ENCODE data around the gene SPTBN1.
"Not testable (repeated sequence)": the region's sequence is repeated elsewhere in the genome, so short reads cannot be mapped to it uniquely, and the experiment has no call there.

The SPTBN1 gene

DNA sequence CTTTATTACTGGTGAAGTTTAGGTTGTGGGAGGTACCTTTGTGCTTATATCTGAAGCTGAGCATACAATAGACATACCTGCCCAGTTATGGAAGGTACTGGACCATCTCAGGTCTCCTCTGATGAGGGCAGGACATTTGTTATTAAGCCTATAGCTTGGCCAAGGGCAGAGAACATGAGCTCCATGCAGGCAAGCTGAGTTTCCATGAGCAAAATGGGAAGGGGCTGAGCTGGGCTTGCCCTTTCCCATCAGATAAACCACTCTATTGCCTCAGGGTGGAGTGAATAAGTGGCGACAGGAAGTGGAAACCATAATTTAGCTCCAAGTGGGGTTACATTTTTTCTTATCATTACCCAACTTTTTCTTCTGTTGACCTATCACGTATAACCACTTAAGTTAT is 227.5 kb downstream of the SPTBN1 start:
- no peak for DNase-seq

DNA sequence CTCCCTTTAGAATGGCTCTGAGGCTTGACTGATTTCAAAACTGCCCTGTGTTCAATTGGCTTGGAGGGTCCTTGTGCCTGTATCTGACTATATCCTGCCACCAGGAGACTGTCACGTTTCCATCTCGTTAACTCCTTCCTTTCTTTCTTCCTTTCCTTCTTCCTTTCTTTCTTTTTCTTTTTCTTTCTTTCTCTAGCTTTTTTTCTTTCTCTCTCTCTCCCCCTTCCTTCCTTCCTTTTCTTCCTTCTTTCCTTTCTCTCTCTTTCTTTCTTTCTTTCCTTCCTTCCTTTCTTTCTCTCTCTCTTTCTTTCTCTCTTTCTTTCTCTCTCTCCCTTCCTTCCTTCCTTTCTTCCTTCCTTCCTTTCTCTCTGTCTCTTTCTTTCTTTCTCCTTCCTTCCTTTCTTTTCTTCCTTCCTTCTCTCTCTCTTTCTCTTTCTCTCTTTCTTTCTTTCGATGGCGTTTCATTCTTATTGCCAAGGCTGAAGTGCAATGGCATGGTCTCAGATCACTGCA is 229.2 kb downstream of the SPTBN1 start:
- DNase-seq, result no peak

DNA sequence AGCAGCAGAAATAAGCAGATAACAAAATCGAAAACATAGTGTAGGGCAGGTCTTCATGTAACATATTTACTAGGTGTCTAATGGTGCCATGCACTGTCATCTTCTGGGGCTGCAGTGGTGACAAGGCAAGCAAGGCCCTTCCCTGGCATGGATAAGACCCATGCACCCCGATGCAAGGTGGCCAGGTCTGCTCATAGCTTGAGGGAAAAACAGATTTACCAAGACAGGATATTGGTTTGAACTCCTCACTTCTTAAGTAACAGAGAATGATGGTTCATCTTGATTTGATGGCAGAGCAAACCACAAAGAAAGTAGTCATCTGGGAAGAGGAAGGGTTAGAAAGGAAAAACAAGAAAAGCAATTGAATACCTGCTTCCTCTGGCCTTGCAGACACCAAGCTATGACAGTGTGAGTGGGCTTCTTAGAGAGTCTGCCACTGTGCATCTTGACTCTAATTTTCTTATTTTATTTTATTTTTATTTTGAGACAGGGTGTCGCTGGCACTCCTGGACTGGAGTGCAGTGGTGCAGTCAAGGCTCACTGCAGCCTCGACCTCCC is 231.5 kb downstream of the SPTBN1 start:
- no peak for DNase-seq

DNA sequence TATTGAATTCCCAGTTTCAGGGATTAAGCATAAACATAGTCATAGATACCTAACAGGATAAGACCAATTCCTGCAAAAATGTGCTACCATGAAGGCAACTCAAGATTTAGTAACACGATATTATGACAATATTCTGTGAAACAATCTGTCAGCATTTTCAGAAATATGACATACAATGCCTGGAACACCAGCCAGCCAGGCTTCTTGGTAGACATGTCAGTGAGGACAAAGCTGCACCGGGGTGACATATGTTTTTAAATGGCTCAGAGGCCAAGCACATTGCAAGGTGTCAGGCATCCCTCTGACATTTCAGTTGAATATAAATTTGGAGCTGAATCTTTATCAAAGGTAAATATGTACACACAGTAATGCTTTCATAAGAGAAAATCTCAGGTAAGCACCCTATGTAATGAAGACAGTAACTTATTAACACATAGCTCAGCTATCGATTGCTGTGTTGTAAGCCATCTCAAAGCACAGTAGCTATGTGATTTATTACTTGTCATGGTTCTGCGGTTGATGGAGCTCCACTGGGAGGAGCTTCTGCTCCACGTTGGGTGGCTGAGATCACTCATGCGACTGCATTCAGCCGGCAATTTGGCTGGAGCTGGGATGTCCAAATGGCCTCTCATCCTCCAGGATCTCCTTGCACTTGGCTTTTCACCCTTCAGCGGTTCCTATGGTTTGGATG is 235.5 kb downstream of the SPTBN1 start:
- DNase-seq, result no peak

DNA sequence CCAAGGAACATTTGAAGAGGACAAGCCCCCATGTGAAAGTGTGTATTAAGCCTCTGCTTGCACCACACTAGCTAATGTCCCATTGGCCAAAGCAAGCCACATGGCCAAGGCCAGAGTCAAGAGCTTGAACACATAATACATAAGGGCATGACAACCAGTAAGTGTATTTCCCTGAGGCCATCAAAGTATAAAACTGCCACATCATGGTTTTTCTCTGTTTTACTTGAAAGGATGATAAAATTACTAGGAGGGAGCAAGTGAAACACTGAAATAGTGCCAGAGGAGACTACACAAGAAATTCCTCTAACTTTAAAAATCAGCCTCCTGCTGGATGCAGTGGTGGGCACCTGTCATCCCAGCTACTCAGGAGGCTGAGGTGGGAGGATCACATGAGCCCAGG is 236.4 kb downstream of the SPTBN1 start:
- no peak for DNase-seq

DNA sequence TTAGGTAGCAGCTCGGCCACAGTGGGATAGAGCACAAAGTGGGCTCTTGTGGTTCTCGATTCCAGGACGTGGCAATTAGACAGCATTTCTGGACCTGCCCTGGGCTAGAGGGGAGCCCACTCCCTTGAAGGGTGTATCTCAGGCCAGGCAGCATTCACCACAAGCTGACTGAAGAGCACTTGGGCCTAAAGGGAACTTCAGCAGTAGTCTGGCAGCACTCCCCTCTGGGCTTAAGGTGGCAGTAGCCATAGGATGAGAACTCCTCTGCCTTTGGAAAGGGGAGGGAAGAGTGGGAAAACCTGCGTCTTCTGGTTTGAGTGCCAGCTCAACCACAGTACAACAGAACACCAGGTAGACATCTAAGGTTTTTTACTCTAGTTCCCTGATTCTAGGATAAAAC is 239.3 kb downstream of the SPTBN1 start:
- no peak for DNase-seq

DNA sequence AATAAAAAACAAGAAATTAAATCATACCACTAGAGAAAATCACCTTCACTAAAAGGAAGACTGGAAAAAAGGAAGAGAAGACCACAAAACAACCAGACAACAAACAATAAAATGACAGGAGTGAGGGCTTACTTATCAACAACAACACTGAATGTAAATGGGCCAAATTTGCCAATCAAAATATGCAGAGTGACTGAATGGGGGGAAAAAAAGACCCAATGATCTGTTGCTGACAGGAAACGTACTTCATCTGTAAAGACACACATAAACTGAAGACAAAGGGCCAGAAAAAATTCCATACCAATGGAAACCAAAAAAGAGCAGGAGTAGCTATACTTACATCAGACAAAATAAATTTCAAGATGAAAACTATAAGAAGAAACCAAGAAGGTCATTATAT is 241.8 kb downstream of the SPTBN1 start:
- no peak for DNase-seq

DNA sequence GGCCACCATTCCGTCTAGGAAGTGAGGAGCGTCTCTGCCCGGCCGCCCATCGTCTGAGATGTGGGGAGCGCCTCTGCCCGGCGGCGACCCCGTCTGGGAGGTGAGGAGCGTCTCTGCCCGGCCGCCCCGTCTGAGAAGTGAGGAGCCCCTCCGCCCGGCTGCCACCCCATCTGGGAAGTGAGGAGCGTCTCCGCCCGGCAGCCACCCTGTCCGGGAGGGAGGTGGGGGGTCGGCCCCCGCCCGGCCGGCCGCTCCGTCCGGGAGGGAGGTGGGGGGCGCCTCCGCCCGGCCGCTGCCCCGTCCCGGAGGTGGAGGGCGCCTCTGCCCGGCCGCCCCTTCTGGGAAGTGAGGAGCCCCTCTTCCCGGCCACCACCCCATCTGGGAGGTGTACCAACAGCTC is 242.8 kb downstream of the SPTBN1 start:
- DNase-seq, result not testable (repeated sequence)

DNA sequence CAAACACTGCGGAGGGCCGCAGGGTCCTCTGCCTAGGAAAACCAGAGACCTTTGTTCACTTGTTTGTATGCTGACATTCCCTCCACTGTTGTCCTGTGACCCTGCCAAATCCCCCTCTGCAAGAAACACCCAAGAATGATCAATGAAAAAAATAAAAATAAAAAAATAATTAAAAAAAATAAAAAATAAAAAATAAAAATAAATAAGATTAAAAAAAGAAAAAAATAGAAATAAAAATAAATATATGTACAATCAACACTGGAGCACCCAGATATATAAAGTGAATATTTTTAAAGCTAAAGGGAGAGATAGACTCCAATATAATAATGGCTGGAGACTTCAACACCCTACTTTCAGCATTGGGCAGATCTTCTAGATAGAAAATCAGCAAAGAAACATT is 243.5 kb downstream of the SPTBN1 start:
- no peak for DNase-seq

DNA sequence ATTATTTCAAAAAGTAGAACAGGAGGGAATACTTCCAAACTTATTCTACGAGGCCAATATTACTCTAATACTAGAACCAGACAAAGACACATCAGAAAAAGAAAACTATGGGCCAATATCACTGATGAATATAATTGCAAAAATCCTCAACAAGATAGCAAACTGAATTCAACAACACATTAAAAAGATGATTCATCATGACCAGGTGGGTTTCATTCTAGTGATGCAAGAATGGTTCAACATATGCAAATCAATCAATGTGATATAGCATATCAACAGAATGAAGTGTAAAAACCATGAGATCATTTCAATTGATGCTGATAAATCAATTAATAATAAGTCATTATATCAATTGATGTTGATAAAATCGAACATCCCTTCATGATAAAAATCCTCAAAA is 244.9 kb downstream of the SPTBN1 start:
- DNase-seq, result no peak

DNA sequence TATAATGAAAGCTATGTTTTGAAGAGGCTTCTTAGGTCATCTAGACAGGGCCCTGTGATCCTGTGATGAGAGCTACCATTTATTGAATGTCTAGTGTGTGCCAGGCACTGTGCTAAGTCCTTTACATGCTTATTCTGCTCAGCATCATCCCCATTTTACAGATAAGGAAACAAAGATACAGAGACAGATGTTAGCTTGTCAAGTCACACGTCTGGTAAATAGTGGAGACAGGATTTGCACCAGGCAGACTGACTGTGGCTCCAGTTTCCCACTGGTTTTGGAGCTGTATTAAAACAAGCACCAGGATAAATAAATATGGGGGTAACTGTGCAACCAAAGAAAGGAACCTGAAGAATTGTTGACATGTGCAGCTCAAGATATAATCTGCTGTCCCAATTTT is 248.1 kb downstream of the SPTBN1 start:
- no peak for DNase-seq

DNA sequence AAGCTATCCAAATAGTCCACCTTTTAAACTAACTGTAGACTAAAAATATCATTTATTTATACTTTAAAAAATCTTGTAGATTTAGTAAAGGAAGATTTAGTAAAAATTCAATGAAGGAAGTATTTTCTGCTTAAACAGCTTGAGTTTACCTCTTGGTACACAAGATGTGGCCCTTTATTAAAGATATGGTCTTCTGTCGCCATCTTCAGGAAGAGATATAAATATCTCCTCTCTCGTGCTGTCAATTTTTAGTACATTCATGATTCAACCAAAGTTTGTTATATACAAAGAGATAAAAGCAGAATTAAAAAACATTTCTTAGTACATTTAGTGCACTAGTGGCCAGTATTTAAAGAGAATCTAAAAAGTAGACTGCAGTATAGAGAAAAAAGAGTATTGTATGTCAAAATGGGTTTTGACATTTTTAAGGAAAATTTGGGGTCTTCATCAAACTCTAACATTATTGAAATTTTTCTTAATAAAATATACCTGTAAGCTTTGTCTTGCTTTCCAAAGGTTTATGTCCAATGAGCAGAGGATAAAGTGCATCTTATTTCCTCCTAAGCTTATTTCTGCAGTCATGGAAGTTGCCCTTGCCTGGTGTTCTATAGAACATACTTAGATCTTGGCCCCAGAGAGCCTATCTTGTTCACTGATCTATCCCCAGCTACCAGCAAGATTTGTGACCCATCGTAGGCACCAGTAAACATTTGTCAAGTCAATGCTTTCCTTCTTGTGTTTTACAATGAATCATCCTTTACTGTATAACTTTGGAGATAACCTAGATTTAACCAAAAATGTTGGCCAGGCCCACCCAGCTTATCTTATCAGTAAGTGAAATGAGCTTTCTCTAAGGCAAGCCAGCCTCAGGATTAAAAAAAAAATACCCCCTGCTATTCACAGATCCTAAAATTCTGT is 248.8 kb downstream of the SPTBN1 start:
- DNase-seq, result no peak

DNA sequence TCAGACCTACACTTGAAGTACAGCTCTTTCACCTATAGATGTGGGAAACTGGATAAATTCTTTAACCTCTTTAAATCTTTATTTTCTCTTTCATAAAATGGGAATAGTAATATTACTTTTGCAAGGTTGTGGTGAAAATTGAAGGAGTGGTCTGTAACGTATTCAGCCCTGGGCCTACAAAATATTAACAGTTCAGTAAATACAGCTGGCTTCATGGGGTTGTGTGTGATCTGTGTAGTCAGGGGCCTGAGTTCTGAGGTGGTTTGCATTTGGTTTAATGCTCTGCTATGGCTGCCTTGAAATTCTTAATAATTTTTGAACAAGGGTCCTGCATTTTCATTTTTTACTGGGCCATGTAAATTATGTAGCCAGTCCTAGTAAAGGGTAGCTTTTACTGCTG is 250.5 kb downstream of the SPTBN1 start:
- no peak for DNase-seq

DNA sequence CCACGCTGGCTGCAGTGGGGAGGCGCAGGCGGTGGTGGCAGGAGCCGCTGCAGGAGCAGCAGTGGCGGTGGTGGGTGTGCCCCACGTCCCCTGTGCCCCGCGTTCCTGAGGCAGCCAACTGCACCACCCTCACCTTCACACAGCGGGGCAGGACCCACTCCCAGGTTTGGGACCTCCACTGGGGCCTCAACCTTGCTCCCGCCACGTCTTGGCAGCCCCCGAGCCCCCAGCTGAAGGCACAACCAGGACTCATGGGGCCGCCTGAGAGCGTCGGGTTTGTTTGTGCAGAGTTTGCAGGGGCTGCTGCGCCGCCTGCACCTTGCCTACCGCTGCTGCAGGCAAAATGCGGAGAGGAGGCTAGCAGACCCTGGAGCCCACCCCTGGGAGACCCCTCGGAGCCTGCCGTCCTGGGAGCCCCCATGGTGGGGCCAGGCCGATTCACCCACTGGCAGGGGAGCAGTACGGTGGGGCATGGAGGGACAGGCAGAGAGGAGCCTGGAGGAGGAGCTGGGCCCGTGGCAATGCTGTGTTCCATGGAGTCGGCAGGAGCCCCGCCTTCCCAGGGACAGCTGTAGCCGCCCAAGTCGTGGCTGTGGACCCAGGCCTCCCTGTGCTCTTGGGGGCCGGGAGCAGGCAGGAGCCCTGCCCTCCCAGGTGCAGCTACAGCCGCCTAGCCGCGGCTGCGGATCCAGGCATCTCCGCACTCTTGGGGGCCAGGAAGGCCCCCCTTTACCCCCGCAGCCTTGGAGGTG is 252.6 kb downstream of the SPTBN1 start:
- no peak for DNase-seq

DNA sequence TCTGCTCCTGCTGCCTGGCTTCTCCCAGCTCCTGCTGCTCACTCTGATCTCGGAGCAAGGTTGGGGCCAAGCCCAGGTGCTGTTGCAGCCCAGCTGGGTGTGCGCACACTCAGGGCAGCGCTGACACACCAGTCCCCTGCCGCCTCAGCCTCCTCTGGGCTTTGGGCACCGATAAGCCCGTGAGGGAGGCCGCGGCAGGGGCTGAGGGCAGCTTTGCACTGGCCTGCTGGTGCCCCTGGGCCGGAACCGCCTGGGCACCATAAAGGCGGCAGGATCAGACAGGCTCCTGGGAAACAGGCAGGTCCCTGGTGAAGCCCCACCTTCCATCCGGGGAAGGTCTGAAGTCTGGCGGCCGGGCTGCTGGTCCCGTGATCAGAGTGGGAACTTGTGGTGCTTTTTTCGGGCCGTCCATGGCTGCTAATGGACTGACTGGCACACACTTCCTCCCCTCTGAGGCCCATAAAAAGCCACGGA is 253.2 kb downstream of the SPTBN1 start:
- no peak for DNase-seq

DNA sequence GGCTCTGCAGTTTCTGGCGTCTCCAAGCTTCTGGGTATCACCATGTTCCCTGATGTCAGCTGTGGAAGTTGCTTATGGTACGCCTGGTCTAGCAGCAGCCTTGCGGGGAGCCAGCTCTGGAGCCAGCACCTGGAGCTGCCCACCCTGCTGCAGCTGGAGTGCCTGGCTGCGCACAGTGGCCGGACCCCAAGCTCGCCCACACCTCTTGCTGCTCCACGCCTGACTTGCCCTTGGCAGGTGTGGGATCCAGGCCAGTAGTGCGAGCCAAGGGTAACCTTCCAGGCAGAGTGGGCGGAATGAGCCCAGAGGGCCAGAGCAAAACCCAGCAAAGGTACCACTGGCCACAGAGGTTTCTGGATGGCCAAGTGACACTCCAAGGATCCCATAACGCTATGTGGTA is 254.1 kb downstream of the SPTBN1 start:
- no peak for DNase-seq

DNA sequence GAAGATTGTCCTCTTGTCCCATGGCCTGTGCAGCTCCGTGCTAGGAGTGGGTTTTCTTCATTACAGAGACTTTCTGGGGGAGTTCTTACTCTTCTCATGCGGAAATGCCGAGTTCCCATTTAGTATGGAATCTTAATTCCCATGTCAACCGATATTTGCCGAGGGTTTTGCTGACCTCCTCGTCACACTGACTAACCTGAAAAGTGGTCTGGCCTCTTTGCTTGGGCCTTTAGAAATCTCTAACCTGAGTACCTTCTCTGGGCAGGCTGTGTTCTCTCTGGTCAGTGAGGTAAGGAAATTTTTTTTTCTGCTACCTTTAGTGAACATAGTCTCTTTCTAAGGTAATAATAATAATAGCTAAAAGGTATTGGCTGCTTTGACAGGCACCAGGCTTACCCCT is 256.4 kb downstream of the SPTBN1 start:
- DNase-seq, result no peak

DNA sequence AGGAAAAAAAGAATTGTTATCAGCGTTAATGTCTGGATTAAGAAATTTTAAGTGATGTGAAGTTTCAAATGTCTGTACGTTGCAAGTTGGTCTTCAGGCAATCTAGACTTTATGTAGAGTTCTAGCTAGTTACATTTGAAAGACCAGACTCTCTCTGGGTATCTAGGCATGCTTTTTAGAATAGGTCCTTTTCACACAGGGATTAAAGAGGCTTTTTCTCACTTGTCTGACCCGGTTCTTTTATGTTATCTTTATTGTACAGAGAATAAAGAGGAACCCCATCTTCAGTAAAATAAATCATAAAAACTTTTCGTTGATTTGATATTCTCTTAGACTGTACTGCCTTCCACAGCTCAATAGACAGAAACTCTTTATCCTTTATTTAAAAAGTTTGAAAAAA is 258.9 kb downstream of the SPTBN1 start:
- no peak for DNase-seq

DNA sequence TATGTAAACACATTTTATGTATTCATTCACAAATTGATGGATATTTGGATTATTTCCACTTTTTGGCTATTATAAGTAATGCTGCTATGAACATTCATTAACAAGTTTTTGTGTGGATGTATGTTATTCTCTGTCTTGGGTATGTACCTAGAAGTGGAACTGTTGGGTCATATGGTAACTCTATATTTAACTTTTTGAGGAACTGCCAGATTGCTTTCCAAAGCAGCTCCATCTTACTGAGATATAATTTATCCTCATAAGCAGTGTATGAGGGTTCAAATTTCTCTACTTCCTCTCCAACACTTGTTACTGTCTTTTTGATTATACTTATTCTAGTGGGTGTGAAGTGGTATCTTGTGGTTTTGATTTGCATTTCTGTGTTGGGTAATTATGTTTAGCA is 260.2 kb downstream of the SPTBN1 start:
- DNase-seq, result no peak

DNA sequence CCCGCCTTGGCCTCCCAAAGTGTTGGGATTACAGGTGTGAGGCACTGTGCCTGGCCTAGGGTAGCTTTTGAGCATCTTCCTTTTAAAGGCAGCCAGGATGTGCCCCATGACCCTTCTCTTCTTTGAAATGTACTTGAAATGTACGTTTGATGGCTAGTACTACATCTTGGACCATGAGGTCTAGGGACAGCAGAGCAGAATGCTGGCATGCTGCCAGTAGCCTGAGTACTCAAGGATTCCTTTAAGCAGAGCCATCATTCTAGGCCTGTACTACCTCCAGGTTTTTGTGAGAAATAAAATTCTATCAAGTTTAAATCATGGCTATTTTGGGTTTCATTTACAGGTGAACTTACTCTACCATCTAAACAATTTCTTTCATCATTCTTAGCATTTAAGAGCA is 264.4 kb downstream of the SPTBN1 start:
- DNase-seq, result no peak

Measured in NK-92 treated with Interleukin-12 subunit alpha and Interleukin-12 subunit beta, amount 100 ng/mL, for 24 hours (cell line).